T-cell (primary cell): ENCODE results near the gene TAF8. TPM values are rescaled to one million over a fixed set of nuclear protein-coding genes. Genes with fewer than 3 reads are reported as not detected.

Experiments
- ATAC-seq, 4 experiments: fragments of 200-7000 bp in 3 of 4; fragments of 150-1000 bp in 1 of 4; cut with Tn5 transposase; replicated peaks in 1 of 4; 1 replicate in 3 of 4; 2 replicates in 1 of 4; pipeline ENCODE4 v1.10.0; 2021; ENCODE audit warnings: moderate library complexity in 3 of 4, mild to moderate bottlenecking in 2 of 4, moderate number of reproducible peaks in 1 of 4
- CTCF ChIA-PET, 2 donors: fragments of 300-600 bp; sonication (Branson Sonifier 250); formaldehyde crosslinking; loops; one replicate each; lab custom pipeline; 2022; ENCODE audit warnings: antibody characterized with exemption in 2 of 2; lab: Charles Lee
- POLR2A ChIA-PET, 2 donors: fragments of 300-600 bp; sonication (Branson Sonifier 250); formaldehyde crosslinking; loops; one replicate each; lab custom pipeline; 2022; ENCODE audit warnings: antibody characterized with exemption in 2 of 2; lab: Charles Lee
- DNase-seq, 35 experiments: peaks; one replicate each; pipeline versions ENCODE4 v3.0.0 to v3.0.0-alpha.2; 2013 to 2023
- H3K27ac ChIP-seq: one replicate; pipeline ENCODE4 v1.5.1; 2013; ENCODE audit warnings: low read length
- H3K27me3 ChIP-seq, 2 experiments: replicated peaks in 1 of 2; 1 replicate in 1 of 2; 2 replicates in 1 of 2; pipeline versions ENCODE4 v1.6.1 to v1.7.0; 2013; ENCODE audit warnings: low read length in 1 of 2, mixed read lengths in 1 of 2; ENCODE audit not compliant: control insufficient read depth in 2 of 2, insufficient read depth in 2 of 2; ENCODE audit errors: extremely low read depth in 1 of 2
- H3K36me3 ChIP-seq, 2 donors: 1 replicate in 1 of 2; 2 replicates in 1 of 2; pipeline versions ENCODE4 v1.6.1 to v1.7.0; 2013; ENCODE audit warnings: low read length in 1 of 2; ENCODE audit not compliant: control insufficient read depth in 2 of 2, insufficient read depth in 1 of 2; ENCODE audit errors: extremely low read depth in 1 of 2
- H3K4me1 ChIP-seq, 2 experiments: 1 replicate in 1 of 2; 2 replicates in 1 of 2; pipeline versions ENCODE4 v1.6.1 to v1.7.0; 2013; ENCODE audit warnings: low read length in 2 of 2, mixed read lengths in 1 of 2; ENCODE audit not compliant: insufficient read depth in 2 of 2, control insufficient read depth in 1 of 2; ENCODE audit errors: extremely low read depth in 1 of 2
- H3K4me3 ChIP-seq, 2 donors: 1 replicate in 1 of 2; 2 replicates in 1 of 2; pipeline versions ENCODE4 v1.5.1 to v1.7.0; 2013; ENCODE audit warnings: mild to moderate bottlenecking in 2 of 2, low read length in 1 of 2, moderate library complexity in 1 of 2; ENCODE audit not compliant: control insufficient read depth in 1 of 2; ENCODE audit errors: extremely low read depth in 1 of 2
- H3K9me3 ChIP-seq: 2 replicates; pipeline ENCODE4 v1.7.0; 2013
- H3K27ac Mint-ChIP-seq, 2 donors: one replicate each; pipeline ENCODE4 v1.8.0; 2020 to 2021; ENCODE audit warnings: mild to moderate bottlenecking in 2 of 2, mixed read lengths in 2 of 2
- H3K27me3 Mint-ChIP-seq, 2 donors: one replicate each; pipeline ENCODE4 v1.8.0; 2021 to 2022; ENCODE audit warnings: mixed read lengths in 2 of 2
- H3K36me3 Mint-ChIP-seq: one replicate; pipeline ENCODE4 v1.8.0; 2021; ENCODE audit warnings: mixed read lengths
- H3K4me1 Mint-ChIP-seq, 3 donors: one replicate each; pipeline ENCODE4 v1.8.0; 2020 to 2022; ENCODE audit warnings: mixed read lengths in 3 of 3, mild to moderate bottlenecking in 1 of 3
- H3K4me3 Mint-ChIP-seq, 3 donors: one replicate each; pipeline ENCODE4 v1.8.0; 2020 to 2022; ENCODE audit warnings: mild to moderate bottlenecking in 3 of 3, mixed read lengths in 3 of 3, moderate library complexity in 3 of 3
- H3K9me3 Mint-ChIP-seq, 3 donors: one replicate each; pipeline ENCODE4 v1.8.0; 2020 to 2022; ENCODE audit warnings: mixed read lengths in 3 of 3
- whole genome bisulfite sequencing: methylation state at CpG from one replicate; pipeline ENCODE4 v1.1.5; 2013; ENCODE audit warnings: missing lambda C conversion rate; ENCODE audit not compliant: insufficient coverage; 5-methylcytosine and 5-hydroxymethylcytosine counted together
- total RNA-seq, 35 experiments: library from RNA in 6 of 35; stranded (reverse) in 6 of 35; fragments of 120-200 nt in 1 of 35; gene quantifications; one replicate each; pipeline versions ENCODE4 v1.2.1 to v1.2.4 and lab custom pipeline; 2013 to 2026

Gene TAF8
- total RNA-seq, 5 donors from 2014 or later (not counting 1 experiment from before 2014, with no cell fraction given): 46.0 to 55.5 (median 47.6) TPM

DNA sequence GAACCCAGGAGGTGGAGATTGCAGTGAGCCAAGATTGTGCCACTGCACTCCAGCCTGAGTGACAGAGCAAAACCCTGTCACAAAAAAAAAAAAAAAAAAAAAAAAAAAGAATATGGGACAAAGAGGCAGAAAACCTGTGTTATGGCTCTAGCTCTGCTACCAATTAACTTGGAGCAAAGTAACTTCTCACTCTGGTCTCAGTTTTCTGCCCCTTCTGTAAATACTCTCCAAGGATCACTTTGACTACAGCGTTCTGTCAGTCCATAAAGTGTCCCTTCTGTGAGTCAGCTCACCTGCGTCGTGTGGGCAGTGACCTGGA is 67.5 kb downstream of the TAF8 start:
- CTCF ChIA-PET: no interaction called here
- POLR2A ChIA-PET: no interaction called here
- no peaks in the 10 kb centered on the region for H3K9me3 ChIP-seq
- no peak for DNase-seq
- Mint-ChIP-seq H3K4me3 (no peak overlapping the region), H3K27me3 (peaks cover 4 to 7% of the 10 kb centered on the region in 2 donors), H3K4me1 (no peaks in the 10 kb centered on the region), H3K9me3 (no peaks in the 10 kb centered on the region), H3K36me3 (no peaks in the 10 kb centered on the region), H3K27ac (no peak overlapping the region)
- H3K4me1 ChIP-seq: no peaks in the 10 kb centered on the region
- H3K27me3 ChIP-seq: peaks cover 0 to 14% of the 10 kb centered on the region in 2 experiments
- no peak overlapping the region for H3K27ac ChIP-seq
- ATAC-seq: no peak
- WGBS: 86% methylated on average over 2 of the region's 3 CpGs
- H3K36me3 ChIP-seq: no peaks in the 10 kb centered on the region
- no peak overlapping the region for H3K4me3 ChIP-seq

DNA sequence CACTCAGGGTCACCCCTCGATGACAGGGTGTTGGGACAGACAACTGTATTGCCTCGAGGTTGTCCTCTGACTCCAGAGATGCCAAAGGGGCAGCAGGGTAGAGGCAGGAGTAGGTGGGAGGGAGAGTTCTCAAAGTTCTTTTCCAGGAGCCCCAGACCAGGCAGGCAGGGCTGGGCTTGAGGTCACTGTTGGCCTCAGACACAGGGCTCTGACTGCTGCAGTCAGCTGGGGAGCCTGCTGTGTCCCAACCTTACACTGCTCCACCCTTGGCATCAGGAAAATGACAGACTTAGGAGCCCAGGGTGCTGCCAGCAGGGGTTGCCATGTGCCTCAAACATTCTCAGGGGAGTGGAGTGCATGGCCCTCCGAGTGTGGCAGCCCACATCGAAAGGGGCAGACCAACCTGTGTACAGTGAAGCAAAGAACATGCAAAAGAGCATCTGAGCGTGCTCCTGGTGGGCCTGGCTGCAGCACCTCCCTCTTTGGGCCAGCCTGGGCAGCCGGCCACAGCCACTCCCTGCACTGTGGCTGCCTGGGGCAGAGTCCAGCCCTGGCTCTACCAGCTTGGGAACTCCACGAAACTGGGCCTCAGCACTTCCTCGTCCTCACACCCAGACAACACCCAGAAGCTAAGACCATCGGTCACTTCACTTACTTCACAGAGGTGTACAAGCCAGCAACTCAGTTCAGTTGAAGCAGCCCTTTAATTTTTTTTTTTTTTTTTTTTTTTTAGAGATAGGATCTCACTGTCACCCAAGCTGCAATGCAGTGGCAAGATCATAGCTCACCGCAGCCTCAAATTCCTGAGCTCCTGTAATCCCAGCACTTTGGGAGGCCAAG is 68.1 kb downstream of the TAF8 start:
- no peak for ATAC-seq
- ChIA-PET CTCF (interaction anchor here (0.5 to 0.7 kb wide), 2 partner anchors 107 to 154 kb away, joined by 3 to 6 read pairs; no protein-coding TSS in a partner anchor), POLR2A (interaction anchor here in 1 of 2 donors (0.6 to 0.7 kb wide), 2 partner anchors 488 to 1239 kb away, joined by 3 to 6 read pairs; no protein-coding TSS in a partner anchor)
- H3K27me3 ChIP-seq: peaks cover 0 to 11% of the 10 kb centered on the region in 2 experiments
- Mint-ChIP-seq H3K36me3 (no peaks in the 10 kb centered on the region), H3K27ac (no peak overlapping the region), H3K9me3 (no peaks in the 10 kb centered on the region), H3K27me3 (peaks cover 4 to 7% of the 10 kb centered on the region in 2 donors), H3K4me1 (no peaks in the 10 kb centered on the region), H3K4me3 (no peak overlapping the region)
- no peaks in the 10 kb centered on the region for H3K36me3 ChIP-seq
- no peaks in the 10 kb centered on the region for H3K4me1 ChIP-seq
- WGBS: 72% methylated on average over 7 of the region's 10 CpGs
- H3K27ac ChIP-seq: no peak overlapping the region
- no peaks in the 10 kb centered on the region for H3K9me3 ChIP-seq
- no peak for DNase-seq
- no peak overlapping the region for H3K4me3 ChIP-seq

GRCh38 chr6:42120895-42121865 is 70.9 kb downstream of the TAF8 start:
- no peaks in the 10 kb centered on the region for H3K36me3 Mint-ChIP-seq
- no peak overlapping the region for H3K27ac Mint-ChIP-seq
- Histone ChIP-seq H3K4me3 (no peak overlapping the region), H3K27me3 (peaks cover 0 to 5% of the 10 kb centered on the region in 2 experiments), H3K4me1 (no peaks in the 10 kb centered on the region), H3K36me3 (no peaks in the 10 kb centered on the region), H3K9me3 (no peaks in the 10 kb centered on the region), H3K27ac (no peak overlapping the region)
- DNase-seq (no peak), ATAC-seq (no peak)
- no peak overlapping the region for H3K4me3 Mint-ChIP-seq
- ChIA-PET POLR2A (no interaction called here), CTCF (no interaction called here)
- WGBS: 80% methylated on average over 1 of the region's 8 CpGs
- H3K4me1 Mint-ChIP-seq: no peaks in the 10 kb centered on the region
- H3K9me3 Mint-ChIP-seq: no peaks in the 10 kb centered on the region
- peaks cover 4 to 7% of the 10 kb centered on the region in 2 donors for H3K27me3 Mint-ChIP-seq

GRCh38 chr6:42123379-42124103 is 73.2 kb downstream of the TAF8 start:
- Mint-ChIP-seq H3K9me3 (no peaks in the 10 kb centered on the region), H3K4me3 (no peak overlapping the region), H3K4me1 (no peaks in the 10 kb centered on the region), H3K36me3 (no peaks in the 10 kb centered on the region), H3K27ac (no peak overlapping the region), H3K27me3 (no peaks in the 10 kb centered on the region)
- Histone ChIP-seq H3K9me3 (no peaks in the 10 kb centered on the region), H3K36me3 (no peaks in the 10 kb centered on the region), H3K4me3 (no peak overlapping the region), H3K4me1 (no peaks in the 10 kb centered on the region), H3K27ac (no peak overlapping the region), H3K27me3 (no peaks in the 10 kb centered on the region)
- ChIA-PET CTCF (no interaction called here), POLR2A (interaction anchor here in 1 of 2 donors (0.5 kb wide), 1 partner anchor 695 kb away, joined by 8 read pairs; no protein-coding TSS in a partner anchor)
- WGBS: 73% methylated on average over 8 of the region's 11 CpGs
- DNase-seq (no peak), ATAC-seq (no peak)

GRCh38 chr6:42124223-42124836 is 74.0 kb downstream of the TAF8 start:
- H3K4me1 Mint-ChIP-seq: no peaks in the 10 kb centered on the region
- no peak overlapping the region for H3K4me3 Mint-ChIP-seq
- CTCF ChIA-PET: no interaction called here
- Histone ChIP-seq H3K4me1 (no peaks in the 10 kb centered on the region), H3K27ac (no peak overlapping the region), H3K4me3 (no peak overlapping the region), H3K9me3 (no peaks in the 10 kb centered on the region), H3K27me3 (peaks cover 0 to 2% of the 10 kb centered on the region in 2 experiments), H3K36me3 (no peaks in the 10 kb centered on the region)
- no peaks in the 10 kb centered on the region for H3K9me3 Mint-ChIP-seq
- H3K27me3 Mint-ChIP-seq: no peaks in the 10 kb centered on the region
- H3K36me3 Mint-ChIP-seq: no peaks in the 10 kb centered on the region
- no peak overlapping the region for H3K27ac Mint-ChIP-seq
- 86% methylated on average over 2 of the region's 9 CpGs for WGBS
- ATAC-seq: no peak
- POLR2A ChIA-PET: interaction anchor here in 1 of 2 donors (0.5 kb wide), 1 partner anchor 694 kb away, joined by 8 read pairs; no protein-coding TSS in a partner anchor
- DNase-seq: no peak
